H9 (cell line): Measurements from ENCODE around the gene UBE2L6. TPM values are rescaled to one million over a fixed set of nuclear protein-coding genes. Genes with fewer than 3 reads are reported as not detected.

Experiments
- DNase-seq: peaks from one replicate; pipeline ENCODE4 v3.0.0-alpha.2; 2017
- H2AFZ ChIP-seq: one replicate; pipeline ENCODE4 v1.6.1; 2013; ENCODE audit warnings: mild to moderate bottlenecking, low read length, control low read depth, moderate library complexity
- H2AK5ac ChIP-seq: 2 replicates; pipeline ENCODE4 v1.6.1; 2013; ENCODE audit warnings: low read length, control low read depth, mixed read lengths; ENCODE audit not compliant: insufficient read length
- H2BK120ac ChIP-seq: one replicate; pipeline ENCODE4 v1.6.1; 2013; ENCODE audit warnings: low read depth, mild to moderate bottlenecking, low read length, control low read depth, inconsistent platforms; ENCODE audit not compliant: poor library complexity, severe bottlenecking
- H2BK12ac ChIP-seq: 2 replicates; pipeline ENCODE4 v1.6.1; 2013; ENCODE audit warnings: low read length, control low read depth, mixed read lengths, low read depth; ENCODE audit not compliant: insufficient read length
- H2BK15ac ChIP-seq: 2 replicates; pipeline ENCODE4 v1.6.1; 2013; ENCODE audit warnings: low read depth, low read length, control low read depth
- H2BK20ac ChIP-seq: one replicate; pipeline ENCODE4 v1.6.1; 2013; ENCODE audit warnings: low read depth, mild to moderate bottlenecking, low read length, control low read depth, inconsistent platforms; ENCODE audit not compliant: poor library complexity, severe bottlenecking
- H2BK5ac ChIP-seq: 2 replicates; pipeline ENCODE4 v1.6.1; 2013; ENCODE audit warnings: low read length, control low read depth, mixed read lengths; ENCODE audit not compliant: insufficient read length
- H3K14ac ChIP-seq: 2 replicates; pipeline ENCODE4 v1.6.1; 2013; ENCODE audit warnings: low read length, control low read depth; ENCODE audit not compliant: insufficient read depth
- H3K18ac ChIP-seq: 2 replicates; pipeline ENCODE4 v1.6.1; 2013; ENCODE audit warnings: low read depth, mild to moderate bottlenecking, mixed read lengths, low read length, control low read depth; ENCODE audit not compliant: insufficient read length
- H3K23ac ChIP-seq: 2 replicates; pipeline ENCODE4 v1.6.1; 2013; ENCODE audit warnings: low read length, control low read depth, mixed read lengths, low read depth; ENCODE audit not compliant: insufficient read length
- H3K23me2 ChIP-seq: 2 replicates; pipeline ENCODE4 v1.6.1; 2013; ENCODE audit warnings: low read depth, mild to moderate bottlenecking, mixed read lengths, low read length, control low read depth; ENCODE audit not compliant: insufficient read length, poor library complexity, severe bottlenecking
- H3K27ac ChIP-seq: 2 replicates; pipeline ENCODE4 v1.5.1; 2013; ENCODE audit warnings: low read length, control low read depth, mixed read lengths, low read depth; ENCODE audit not compliant: insufficient read length
- H3K27me3 ChIP-seq: 2 replicates; pipeline ENCODE4 v1.6.1; 2013; ENCODE audit warnings: low read length, control low read depth, inconsistent platforms; ENCODE audit not compliant: insufficient read depth
- H3K4ac ChIP-seq: 2 replicates; pipeline ENCODE4 v1.6.1; 2013; ENCODE audit warnings: low read depth, mild to moderate bottlenecking, control low read depth, inconsistent platforms, low read length, moderate library complexity
- H3K4me1 ChIP-seq: 2 replicates; pipeline ENCODE4 v1.6.1; 2013; ENCODE audit warnings: low read length, control low read depth, inconsistent platforms; ENCODE audit not compliant: insufficient read depth
- H3K4me2 ChIP-seq: 2 replicates; pipeline ENCODE4 v1.6.1; 2013; ENCODE audit warnings: low read length, control low read depth, mixed read lengths; ENCODE audit not compliant: insufficient read length, insufficient read depth
- H3K56ac ChIP-seq: 2 replicates; pipeline ENCODE4 v1.6.1; 2013; ENCODE audit warnings: low read depth, mild to moderate bottlenecking, mixed read lengths, low read length, control low read depth; ENCODE audit not compliant: insufficient read length
- H3K79me1 ChIP-seq: 2 replicates; pipeline ENCODE4 v1.6.1; 2013; ENCODE audit warnings: low read depth, mild to moderate bottlenecking, moderate library complexity, low read length, control low read depth, inconsistent platforms; ENCODE audit not compliant: insufficient read depth, poor library complexity, severe bottlenecking
- H3K79me2 ChIP-seq: 2 replicates; pipeline ENCODE4 v1.6.1; 2013; ENCODE audit warnings: low read length, control low read depth, inconsistent platforms; ENCODE audit not compliant: insufficient read depth
- H3K9ac ChIP-seq: 2 replicates; pipeline ENCODE4 v1.6.1; 2013; ENCODE audit warnings: low read length, control low read depth, mixed read lengths; ENCODE audit not compliant: insufficient read length; ENCODE audit errors: extremely low read depth
- H3K9me3 ChIP-seq: one replicate; pipeline ENCODE4 v1.6.1; 2013; ENCODE audit warnings: low read depth, low read length, inconsistent platforms; ENCODE audit not compliant: control insufficient read depth
- H3T11ph ChIP-seq: one replicate; pipeline ENCODE4 v1.6.1; 2013; ENCODE audit warnings: mild to moderate bottlenecking, low read length, control low read depth, inconsistent platforms
- H4K20me1 ChIP-seq: one replicate; pipeline ENCODE4 v1.6.1; 2013; ENCODE audit not compliant: control insufficient read depth, insufficient read length, insufficient read depth
- H4K5ac ChIP-seq: 2 replicates; pipeline ENCODE4 v1.6.1; 2013; ENCODE audit warnings: low read depth, mild to moderate bottlenecking, mixed read lengths, low read length, control low read depth; ENCODE audit not compliant: insufficient read length
- H4K8ac ChIP-seq: replicated peaks from 2 replicates; pipeline ENCODE4 v1.6.1; 2013; ENCODE audit warnings: low read length, control low read depth, mixed read lengths, low read depth; ENCODE audit not compliant: insufficient read length
- H4K91ac ChIP-seq: 2 replicates; pipeline ENCODE4 v1.6.1; 2013; ENCODE audit warnings: low read depth, mild to moderate bottlenecking, moderate library complexity, mixed read lengths, low read length, control low read depth; ENCODE audit not compliant: insufficient read length
- H3K27ac Mint-ChIP-seq, 3 experiments: 2 replicates in 2 of 3; 3 replicates in 1 of 3; pipeline ENCODE4 v1.8.0; 2020 to 2021; ENCODE audit warnings: mixed read lengths in 3 of 3, mild to moderate bottlenecking in 1 of 3, moderate library complexity in 1 of 3
- H3K27me3 Mint-ChIP-seq: 2 replicates; pipeline ENCODE4 v1.8.0; 2021; ENCODE audit warnings: low read depth, mild to moderate bottlenecking, moderate library complexity, mixed read lengths
- H3K36me3 Mint-ChIP-seq, 3 experiments: 2 replicates in 2 of 3; 3 replicates in 1 of 3; pipeline ENCODE4 v1.8.0; 2020 to 2021; ENCODE audit warnings: low read depth in 3 of 3, mixed read lengths in 3 of 3; ENCODE audit not compliant: insufficient read depth in 1 of 3
- H3K4me1 Mint-ChIP-seq, 2 experiments: 2 replicates each; pipeline ENCODE4 v1.8.0; 2020; ENCODE audit warnings: mixed read lengths in 2 of 2
- H3K4me3 Mint-ChIP-seq, 2 experiments: 2 replicates in 1 of 2; 3 replicates in 1 of 2; pipeline ENCODE4 v1.8.0; 2020 to 2021; ENCODE audit warnings: mild to moderate bottlenecking in 2 of 2, mixed read lengths in 2 of 2, moderate library complexity in 1 of 2
- H3K9me3 Mint-ChIP-seq, 2 experiments: 2 replicates in 1 of 2; 3 replicates in 1 of 2; pipeline ENCODE4 v1.8.0; 2020; ENCODE audit warnings: mild to moderate bottlenecking in 2 of 2, mixed read lengths in 2 of 2, moderate library complexity in 1 of 2
- CTCF ChIP-seq: fragments of 200-600 bp; sonication (generic); conservative IDR thresholded peaks from 3 replicates; pipeline ENCODE4 v1.8.0; 2021; ENCODE audit warnings: antibody characterized with exemption, mild to moderate bottlenecking
- WGBS: extraction: QIAGEN DNeasy Blood & Tissue Kit; methylation state at CpG from one replicate; pipeline ENCODE4 v1.1.7; 2013; ENCODE audit warnings: missing lambda C conversion rate, low lambda C conversion rate, mixed read lengths; ENCODE audit not compliant: insufficient read length; ENCODE audit errors: extremely low coverage; 5-methylcytosine and 5-hydroxymethylcytosine counted together
- total RNA-seq: library from RNA; stranded (reverse); gene quantifications from 2 replicates; pipeline ENCODE4 v1.2.1, GENCODE V29; 2021

The UBE2L6 gene
- total RNA-seq, 1 experiment from 2014 or later = 38.9 TPM

- H3K4me1 ChIP-seq = peaks cover 4% of the 10 kb centered on the region; the same call in 1 of the 2 replicates
- no peak overlapping the region for H3K4me3 Mint-ChIP-seq
- peaks cover 3 to 14% (median 5%) of the 10 kb centered on the region in 3 experiments; a peak in 6 of 7 replicates for H3K36me3 Mint-ChIP-seq
- no peak; the same call in 2 of the 3 replicates for TF ChIP-seq CTCF
- no CpG with 5 or more reads among the region's 5 CpGs for WGBS
- no peak overlapping the region for H4K5ac ChIP-seq
- H3K9me3 Mint-ChIP-seq = no peaks in the 10 kb centered on the region
- H3K27ac Mint-ChIP-seq = peak overlapping the region in 1 of 3 experiments; percentile 75; a peak in 1 of 7 replicates
- H3T11ph ChIP-seq = no peak overlapping the region
- H3K27ac ChIP-seq = no peak overlapping the region
- H3K4me2 ChIP-seq = no peak overlapping the region
- H2BK5ac ChIP-seq = no peak overlapping the region
- DNase-seq = peak; percentile 71
- H2AK5ac ChIP-seq = no peak overlapping the region
- H4K20me1 ChIP-seq = no peaks in the 10 kb centered on the region
- no peak overlapping the region for H2BK15ac ChIP-seq
- H3K27me3 ChIP-seq = no peaks in the 10 kb centered on the region
- no peak overlapping the region for H3K14ac ChIP-seq
- no peak overlapping the region for H2BK120ac ChIP-seq
- no peak overlapping the region for H3K23ac ChIP-seq
- H4K91ac ChIP-seq = no peak overlapping the region
- H3K27me3 Mint-ChIP-seq = peaks cover 21% of the 10 kb centered on the region
- no peaks in the 10 kb centered on the region for H3K9me3 ChIP-seq
- no peak overlapping the region for H3K4ac ChIP-seq
- no peak overlapping the region for H2BK20ac ChIP-seq
- H3K4me1 Mint-ChIP-seq = peaks cover 21 to 38% of the 10 kb centered on the region in 2 experiments
- no peaks in the 10 kb centered on the region for H3K23me2 ChIP-seq
- no peak overlapping the region for H3K56ac ChIP-seq
- no peaks in the 10 kb centered on the region for H3K79me1 ChIP-seq
- no peak overlapping the region for H3K9ac ChIP-seq
- no peaks in the 10 kb centered on the region for H3K79me2 ChIP-seq
- no peak overlapping the region for H3K18ac ChIP-seq
- H4K8ac ChIP-seq = no peak overlapping the region
- no peak overlapping the region for H2BK12ac ChIP-seq
- H2AFZ ChIP-seq = no peak overlapping the region
These were observed 20.5 kb downstream of the UBE2L6 start for GRCh38 chr11:57546869-57547475.
